A549 (cell line): ENCODE measurements around the gene JAKMIP2.

Experiments
- E2F6 ChIP-seq: IDR thresholded peaks from 2 replicates; pipeline ENCODE4 v1.6.1; 2012; ENCODE audit warnings: low read depth, borderline replicate concordance
- EHF ChIP-seq: fragments of 250-450 bp; sonication (Bioruptor Pico); IDR thresholded peaks from 2 replicates; pipeline ENCODE4 v1.5.0; 2020; ENCODE audit warnings: mild to moderate bottlenecking
- TF ChIP-seq, protein P1 (sequence below): fragments of >200 bp; sonication (Bioruptor Twin); formaldehyde crosslinking; IDR thresholded peaks from 3 replicates; pipeline ENCODE4 v1.5.1; 2016

GRCh38 chr5:147748590-147748989 is 33.9 kb downstream of the JAKMIP2 start:
- TF ChIP-seq, protein P1, sequence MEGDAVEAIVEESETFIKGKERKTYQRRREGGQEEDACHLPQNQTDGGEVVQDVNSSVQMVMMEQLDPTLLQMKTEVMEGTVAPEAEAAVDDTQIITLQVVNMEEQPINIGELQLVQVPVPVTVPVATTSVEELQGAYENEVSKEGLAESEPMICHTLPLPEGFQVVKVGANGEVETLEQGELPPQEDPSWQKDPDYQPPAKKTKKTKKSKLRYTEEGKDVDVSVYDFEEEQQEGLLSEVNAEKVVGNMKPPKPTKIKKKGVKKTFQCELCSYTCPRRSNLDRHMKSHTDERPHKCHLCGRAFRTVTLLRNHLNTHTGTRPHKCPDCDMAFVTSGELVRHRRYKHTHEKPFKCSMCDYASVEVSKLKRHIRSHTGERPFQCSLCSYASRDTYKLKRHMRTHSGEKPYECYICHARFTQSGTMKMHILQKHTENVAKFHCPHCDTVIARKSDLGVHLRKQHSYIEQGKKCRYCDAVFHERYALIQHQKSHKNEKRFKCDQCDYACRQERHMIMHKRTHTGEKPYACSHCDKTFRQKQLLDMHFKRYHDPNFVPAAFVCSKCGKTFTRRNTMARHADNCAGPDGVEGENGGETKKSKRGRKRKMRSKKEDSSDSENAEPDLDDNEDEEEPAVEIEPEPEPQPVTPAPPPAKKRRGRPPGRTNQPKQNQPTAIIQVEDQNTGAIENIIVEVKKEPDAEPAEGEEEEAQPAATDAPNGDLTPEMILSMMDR: no peak
- TF ChIP-seq EHF (CRISPR knock-in tag) (no peak), E2F6 (no peak)
